Measurements from ENCODE around the gene GLIS1.

Gene GLIS1

GRCh38 chr1:53688381-53689102 lies 50.4 kb downstream of the GLIS1 start:
- DNase-seq (no peak), ATAC-seq (ENCODE audit: insufficient read depth, low read depth) (no peak)
- Histone ChIP-seq H3K9me3 (ENCODE audit: insufficient read depth, low read length, severe bottlenecking) (no peaks in the 10 kb centered on the region), H4K20me1 (ENCODE audit: insufficient read depth, low read length) (no peaks in the 10 kb centered on the region; the same call in 1 of the 2 replicates), H3K27ac (ENCODE audit: low read length) (no peak overlapping the region), H3K27me3 (ENCODE audit: insufficient read depth, low read length, poor library complexity) (peaks cover 13% of the 10 kb centered on the region), H3K36me3 (ENCODE audit: insufficient read depth, low read length) (no peaks in the 10 kb centered on the region), H3K4me3 (ENCODE audit: low read depth in 1 of 2, low read length in 2 of 2) (no peak overlapping the region), H3K79me2 (ENCODE audit: insufficient read depth, low read length) (no peaks in the 10 kb centered on the region), H3K4me1 (ENCODE audit: insufficient read depth, low read length) (no peaks in the 10 kb centered on the region), H3K9ac (ENCODE audit: low read depth, low read length) (no peak overlapping the region), H2AFZ (ENCODE audit: low read depth, low read length) (no peak overlapping the region), H3K4me2 (ENCODE audit: insufficient read depth, low read length) (no peak overlapping the region)
- TF ChIP-seq CTCF (IDR thresholded peaks at IDR 0.05; ENCODE audit: borderline replicate concordance, extremely low read depth, low read length, poor library complexity, severe bottlenecking) = peak; percentile 26
- no peak for TF ChIP-seq EZH2 (IDR thresholded peaks at IDR 0.05; ENCODE audit: borderline replicate concordance, low read depth, low read length, severe bottlenecking)

GRCh38 chr1:53687901-53688300 lies 51.1 kb downstream of the GLIS1 start:
- H2AFZ ChIP-seq (ENCODE audit: low read depth, low read length) = no peak overlapping the region
- H3K4me2 ChIP-seq (ENCODE audit: insufficient read depth, low read length) = no peak overlapping the region
- no peaks in the 10 kb centered on the region for H3K9me3 ChIP-seq (ENCODE audit: insufficient read depth, low read length, severe bottlenecking)
- H3K9ac ChIP-seq (ENCODE audit: low read depth, low read length) = no peak overlapping the region
- ATAC-seq (ENCODE audit: insufficient read depth, low read depth) (no peak), DNase-seq (no peak)
- no peak overlapping the region for H3K27ac ChIP-seq (ENCODE audit: low read length)
- H3K27me3 ChIP-seq (ENCODE audit: insufficient read depth, low read length, poor library complexity) = peaks cover 17% of the 10 kb centered on the region
- TF ChIP-seq EZH2 (IDR thresholded peaks at IDR 0.05; ENCODE audit: borderline replicate concordance, low read depth, low read length, severe bottlenecking) (no peak), CTCF (IDR thresholded peaks at IDR 0.05; ENCODE audit: borderline replicate concordance, extremely low read depth, low read length, poor library complexity, severe bottlenecking) (no peak)
- H3K4me1 ChIP-seq (ENCODE audit: insufficient read depth, low read length) = no peaks in the 10 kb centered on the region
- peaks cover 1% of the 10 kb centered on the region for H4K20me1 ChIP-seq (ENCODE audit: insufficient read depth, low read length)
- H3K79me2 ChIP-seq (ENCODE audit: insufficient read depth, low read length) = no peaks in the 10 kb centered on the region
- no peaks in the 10 kb centered on the region for H3K36me3 ChIP-seq (ENCODE audit: insufficient read depth, low read length)
- H3K4me3 ChIP-seq (ENCODE audit: low read depth in 1 of 2, low read length in 2 of 2) = no peak overlapping the region

- no peak for ATAC-seq (ENCODE audit: insufficient read depth, low read depth)
- Histone ChIP-seq H3K4me2 (ENCODE audit: insufficient read depth, low read length) (no peak overlapping the region), H4K20me1 (ENCODE audit: insufficient read depth, low read length) (peaks cover 3% of the 10 kb centered on the region), H3K36me3 (ENCODE audit: insufficient read depth, low read length) (no peaks in the 10 kb centered on the region), H2AFZ (ENCODE audit: low read depth, low read length) (no peak overlapping the region), H3K9me3 (ENCODE audit: insufficient read depth, low read length, severe bottlenecking) (no peaks in the 10 kb centered on the region), H3K4me3 (ENCODE audit: low read depth in 1 of 2, low read length in 2 of 2) (no peak overlapping the region), H3K27ac (ENCODE audit: low read length) (no peak overlapping the region), H3K27me3 (ENCODE audit: insufficient read depth, low read length, poor library complexity) (peaks cover 21% of the 10 kb centered on the region), H3K4me1 (ENCODE audit: insufficient read depth, low read length) (peaks cover 1% of the 10 kb centered on the region; the same call in 1 of the 2 replicates), H3K79me2 (ENCODE audit: insufficient read depth, low read length) (no peaks in the 10 kb centered on the region), H3K9ac (ENCODE audit: low read depth, low read length) (no peak overlapping the region)
- no peak for TF ChIP-seq EZH2 (IDR thresholded peaks at IDR 0.05; ENCODE audit: borderline replicate concordance, low read depth, low read length, severe bottlenecking)
- TF ChIP-seq CTCF (IDR thresholded peaks at IDR 0.05; ENCODE audit: borderline replicate concordance, extremely low read depth, low read length, poor library complexity, severe bottlenecking) = no peak
- no peak for DNase-seq
Measured at GRCh38 chr1:53687426-53687825, 51.5 kb downstream of the GLIS1 start.

Measured in DND-41 (cell line).